CD8-positive, alpha-beta memory T cell (primary cell): ENCODE measurements around the gene HS3ST3A1. TPM values are rescaled to one million over a fixed set of nuclear protein-coding genes. Genes with fewer than 3 reads are reported as not detected.

Experiments
- CTCF ChIA-PET: fragments of 350-600 bp; sonication (Branson Sonifier 250); formaldehyde crosslinking; loops from one replicate; lab custom pipeline; 2021; ENCODE audit warnings: antibody characterized with exemption; lab: Charles Lee
- POLR2A ChIA-PET: fragments of 350-600 bp; sonication (Branson Sonifier 250); formaldehyde crosslinking; loops from one replicate; lab custom pipeline; 2021; ENCODE audit warnings: antibody characterized with exemption; lab: Charles Lee
- DNase-seq, 5 donors: peaks; one replicate each; pipeline versions ENCODE4 v3.0.0 to v3.0.0-alpha.2; 2020 to 2022; ENCODE audit warnings: mixed read lengths in 1 of 5
- H3K27ac ChIP-seq: one replicate; pipeline ENCODE4 v1.7.0; 2013; ENCODE audit warnings: low read depth, mild to moderate bottlenecking, low read length, moderate library complexity
- H3K27me3 ChIP-seq: 2 replicates; pipeline ENCODE4 v1.7.0; 2013; ENCODE audit warnings: low read length, mild to moderate bottlenecking; ENCODE audit not compliant: insufficient read depth, poor library complexity, severe bottlenecking
- H3K36me3 ChIP-seq: 2 replicates; pipeline ENCODE4 v1.7.0; 2013; ENCODE audit warnings: mild to moderate bottlenecking, low read length, moderate library complexity; ENCODE audit not compliant: insufficient read depth
- H3K4me1 ChIP-seq: 2 replicates; pipeline ENCODE4 v1.7.0; 2013; ENCODE audit warnings: mild to moderate bottlenecking, low read length, moderate library complexity; ENCODE audit not compliant: insufficient read depth
- H3K4me3 ChIP-seq: 2 replicates; pipeline ENCODE4 v1.7.0; 2013; ENCODE audit warnings: mild to moderate bottlenecking, low read length
- H3K9me3 ChIP-seq: 2 replicates; pipeline ENCODE4 v1.7.0; 2013; ENCODE audit warnings: mild to moderate bottlenecking, low read length
- H3K27ac Mint-ChIP-seq, 8 donors: one replicate each; pipeline ENCODE4 v1.8.0; 2020 to 2021; ENCODE audit warnings: mixed read lengths in 8 of 8, mild to moderate bottlenecking in 6 of 8, inconsistent platforms in 3 of 8, moderate library complexity in 3 of 8
- H3K27me3 Mint-ChIP-seq, 2 donors: one replicate each; pipeline ENCODE4 v1.8.0; 2020 to 2021; ENCODE audit warnings: mixed read lengths in 2 of 2, mild to moderate bottlenecking in 1 of 2, moderate library complexity in 1 of 2
- H3K36me3 Mint-ChIP-seq, 3 donors: one replicate each; pipeline ENCODE4 v1.8.0; 2020 to 2021; ENCODE audit warnings: mixed read lengths in 3 of 3, inconsistent platforms in 1 of 3, mild to moderate bottlenecking in 1 of 3
- H3K4me1 Mint-ChIP-seq, 3 donors: one replicate each; pipeline ENCODE4 v1.8.0; 2020 to 2021; ENCODE audit warnings: mixed read lengths in 3 of 3, inconsistent platforms in 1 of 3, mild to moderate bottlenecking in 1 of 3
- H3K4me3 Mint-ChIP-seq, 7 donors: one replicate each; pipeline ENCODE4 v1.8.0; 2020 to 2021; ENCODE audit warnings: mixed read lengths in 7 of 7, mild to moderate bottlenecking in 6 of 7, moderate library complexity in 4 of 7, inconsistent platforms in 2 of 7
- H3K9me3 Mint-ChIP-seq, 5 donors: one replicate each; pipeline ENCODE4 v1.8.0; 2020 to 2022; ENCODE audit warnings: mixed read lengths in 5 of 5, mild to moderate bottlenecking in 3 of 5, moderate library complexity in 2 of 5, inconsistent platforms in 1 of 5
- polyA plus RNA-seq: library from polyadenylated mRNA; unstranded; fragments of 300-500 nt; fragmentation: Illumina TruSeq; gene quantifications from one replicate; pipeline ENCODE4 v1.2.3, GENCODE V29; 2021
- total RNA-seq, 2 experiments: library from RNA; stranded (reverse); gene quantifications; one replicate each; pipeline ENCODE4 v1.2.3, GENCODE V29; 2021

HS3ST3A1 gene
- total and polyA plus RNA-seq, 3 experiments from 2014 or later = 2.5 TPM; not detected in 2

- DNase-seq = no peak
- Mint-ChIP-seq H3K27ac (no peak overlapping the region), H3K9me3 (peaks cover 7 to 17% (median 15%) of the 10 kb centered on the region in 5 donors), H3K27me3 (peaks cover 3 to 13% of the 10 kb centered on the region in 2 donors), H3K36me3 (no peaks in the 10 kb centered on the region), H3K4me3 (no peak overlapping the region), H3K4me1 (no peaks in the 10 kb centered on the region)
- ChIA-PET POLR2A (no interaction called here), CTCF (no interaction called here)
- Histone ChIP-seq H3K27ac (no peak overlapping the region), H3K4me1 (no peaks in the 10 kb centered on the region), H3K27me3 (no peaks in the 10 kb centered on the region), H3K4me3 (no peak overlapping the region), H3K36me3 (no peaks in the 10 kb centered on the region), H3K9me3 (peaks cover 3% of the 10 kb centered on the region)
These were observed 125.0 kb downstream of the HS3ST3A1 start for GRCh38 chr17:13476720-13477119.

- Histone ChIP-seq H3K9me3 (no peaks in the 10 kb centered on the region), H3K27me3 (no peaks in the 10 kb centered on the region), H3K4me3 (no peak overlapping the region), H3K27ac (no peak overlapping the region), H3K36me3 (no peaks in the 10 kb centered on the region), H3K4me1 (no peaks in the 10 kb centered on the region)
- ChIA-PET POLR2A (no interaction called here), CTCF (no interaction called here)
- no peak overlapping the region for H3K27ac Mint-ChIP-seq
- H3K9me3 Mint-ChIP-seq = peaks cover 7 to 11% (median 10%) of the 10 kb centered on the region in 5 donors
- H3K36me3 Mint-ChIP-seq = no peaks in the 10 kb centered on the region
- H3K4me1 Mint-ChIP-seq = no peaks in the 10 kb centered on the region
- H3K27me3 Mint-ChIP-seq = peaks cover 3 to 13% of the 10 kb centered on the region in 2 donors
- no peak overlapping the region for H3K4me3 Mint-ChIP-seq
- DNase-seq = no peak
These were observed 126.0 kb downstream of the HS3ST3A1 start for GRCh38 chr17:13475574-13476223.

GRCh38 chr17:13474073-13474800 lies 127.5 kb downstream of the HS3ST3A1 start:
- Mint-ChIP-seq H3K27me3 (peaks cover 3 to 13% of the 10 kb centered on the region in 2 donors), H3K9me3 (peaks cover 0 to 3% (median 0%) of the 10 kb centered on the region in 5 donors), H3K4me3 (no peak overlapping the region), H3K27ac (no peak overlapping the region), H3K4me1 (no peaks in the 10 kb centered on the region), H3K36me3 (no peaks in the 10 kb centered on the region)
- no peak for DNase-seq
- no peak overlapping the region for H3K4me3 ChIP-seq
- H3K9me3 ChIP-seq = no peaks in the 10 kb centered on the region
- H3K27ac ChIP-seq = no peak overlapping the region
- ChIA-PET CTCF (no interaction called here), POLR2A (no interaction called here)
- no peaks in the 10 kb centered on the region for H3K4me1 ChIP-seq
- H3K27me3 ChIP-seq = no peaks in the 10 kb centered on the region
- no peaks in the 10 kb centered on the region for H3K36me3 ChIP-seq

GRCh38 chr17:13465678-13466077 lies 136.1 kb downstream of the HS3ST3A1 start:
- H3K36me3 ChIP-seq = no peaks in the 10 kb centered on the region
- no peak overlapping the region for H3K4me3 Mint-ChIP-seq
- no peaks in the 10 kb centered on the region for H3K4me1 ChIP-seq
- H3K27me3 ChIP-seq = no peaks in the 10 kb centered on the region
- no peak for DNase-seq
- H3K4me1 Mint-ChIP-seq = no peaks in the 10 kb centered on the region
- no peak overlapping the region for H3K27ac ChIP-seq
- H3K27ac Mint-ChIP-seq = no peak overlapping the region
- no peak overlapping the region for H3K4me3 ChIP-seq
- H3K9me3 ChIP-seq = no peaks in the 10 kb centered on the region
- no peaks in the 10 kb centered on the region for H3K9me3 Mint-ChIP-seq
- ChIA-PET CTCF (no interaction called here), POLR2A (no interaction called here)
- H3K36me3 Mint-ChIP-seq = no peaks in the 10 kb centered on the region
- no peaks in the 10 kb centered on the region for H3K27me3 Mint-ChIP-seq

- Mint-ChIP-seq H3K4me3 (no peak overlapping the region), H3K4me1 (no peaks in the 10 kb centered on the region), H3K36me3 (no peaks in the 10 kb centered on the region), H3K27ac (no peak overlapping the region), H3K27me3 (no peaks in the 10 kb centered on the region), H3K9me3 (no peaks in the 10 kb centered on the region)
- POLR2A ChIA-PET = no interaction called here
- Histone ChIP-seq H3K27me3 (no peaks in the 10 kb centered on the region), H3K4me3 (no peak overlapping the region), H3K4me1 (no peaks in the 10 kb centered on the region), H3K9me3 (no peaks in the 10 kb centered on the region), H3K36me3 (no peaks in the 10 kb centered on the region), H3K27ac (no peak overlapping the region)
- CTCF ChIA-PET = no interaction called here
- DNase-seq = no peak
These were observed 139.0 kb downstream of the HS3ST3A1 start for GRCh38 chr17:13462673-13463124.

GRCh38 chr17:13462146-13462545 lies 139.6 kb downstream of the HS3ST3A1 start:
- H3K27ac ChIP-seq = no peak overlapping the region
- ChIA-PET POLR2A (no interaction called here), CTCF (no interaction called here)
- no peaks in the 10 kb centered on the region for H3K27me3 ChIP-seq
- H3K4me1 ChIP-seq = no peaks in the 10 kb centered on the region
- H3K9me3 ChIP-seq = no peaks in the 10 kb centered on the region
- Mint-ChIP-seq H3K9me3 (no peaks in the 10 kb centered on the region), H3K36me3 (no peaks in the 10 kb centered on the region), H3K27me3 (no peaks in the 10 kb centered on the region), H3K4me3 (no peak overlapping the region), H3K4me1 (no peaks in the 10 kb centered on the region), H3K27ac (no peak overlapping the region)
- no peaks in the 10 kb centered on the region for H3K36me3 ChIP-seq
- no peak for DNase-seq
- H3K4me3 ChIP-seq = no peak overlapping the region

GRCh38 chr17:13460261-13461000 lies 141.3 kb downstream of the HS3ST3A1 start:
- DNase-seq = no peak
- H3K4me1 Mint-ChIP-seq = no peaks in the 10 kb centered on the region
- H3K36me3 Mint-ChIP-seq = no peaks in the 10 kb centered on the region
- CTCF ChIA-PET = no interaction called here
- H3K27ac Mint-ChIP-seq = no peak overlapping the region
- Histone ChIP-seq H3K27me3 (no peaks in the 10 kb centered on the region), H3K4me3 (no peak overlapping the region), H3K9me3 (no peaks in the 10 kb centered on the region), H3K27ac (no peak overlapping the region), H3K4me1 (no peaks in the 10 kb centered on the region), H3K36me3 (no peaks in the 10 kb centered on the region)
- POLR2A ChIA-PET = no interaction called here
- no peaks in the 10 kb centered on the region for H3K27me3 Mint-ChIP-seq
- no peak overlapping the region for H3K4me3 Mint-ChIP-seq
- H3K9me3 Mint-ChIP-seq = no peaks in the 10 kb centered on the region

GRCh38 chr17:13457783-13458182 lies 143.9 kb downstream of the HS3ST3A1 start:
- DNase-seq = no peak
- Mint-ChIP-seq H3K27ac (no peak overlapping the region), H3K27me3 (no peaks in the 10 kb centered on the region), H3K9me3 (no peaks in the 10 kb centered on the region), H3K36me3 (no peaks in the 10 kb centered on the region), H3K4me3 (no peak overlapping the region), H3K4me1 (no peaks in the 10 kb centered on the region)
- Histone ChIP-seq H3K4me3 (no peak overlapping the region), H3K36me3 (no peaks in the 10 kb centered on the region), H3K27me3 (no peaks in the 10 kb centered on the region), H3K9me3 (no peaks in the 10 kb centered on the region), H3K27ac (no peak overlapping the region), H3K4me1 (no peaks in the 10 kb centered on the region)
- CTCF ChIA-PET = no interaction called here
- POLR2A ChIA-PET = no interaction called here
